ENCODE results near the gene POLD4. TPM values are rescaled to one million over a fixed set of nuclear protein-coding genes. Genes with fewer than 3 reads are reported as not detected.

The POLD4 gene
- total and polyA plus RNA-seq, 2 of the 13 experiments (the other 11 are each of a cell fraction or from before 2014, with no cell fraction given) = 10.5 to 27.4 TPM

- no peak for TF ChIP-seq ZNF597 (CRISPR knock-in tag; IDR thresholded peaks at IDR 0.05)
- TF ChIP-seq MEIS1 (CRISPR knock-in tag; IDR thresholded peaks at IDR 0.05; ENCODE audit: borderline replicate concordance) = peak; percentile 78
- peak; percentile 88; the same call in 1 of the 2 replicates for TF ChIP-seq FLYWCH1 (CRISPR knock-in tag; IDR thresholded peaks at IDR 0.05)
- TF ChIP-seq CSRNP1 (CRISPR knock-in tag; IDR thresholded peaks at IDR 0.05) = peak; percentile 91
- no peak for TF ChIP-seq SP1 (IDR thresholded peaks at IDR 0.05)
- TF ChIP-seq SP1 (CRISPR knock-in tag; IDR thresholded peaks at IDR 0.05) = peak; percentile 89
- no peak for TF ChIP-seq SRSF9 (IDR thresholded peaks at IDR 0.05; ENCODE audit: borderline replicate concordance, insufficient read depth, low read depth, low read length, poor library complexity, severe bottlenecking)
- TF ChIP-seq SP140L (CRISPR knock-in tag; IDR thresholded peaks at IDR 0.05; ENCODE audit: borderline replicate concordance) = no peak
- peak; percentile 96 for TF ChIP-seq ZSCAN21 (CRISPR knock-in tag; IDR thresholded peaks at IDR 0.05; ENCODE audit: borderline replicate concordance)
- TF ChIP-seq ZNF136 (CRISPR knock-in tag; IDR thresholded peaks at IDR 0.05; ENCODE audit: low read depth) = no peak
- TF ChIP-seq TFE3 (CRISPR knock-in tag; IDR thresholded peaks at IDR 0.05) = peak; percentile 98
- TF ChIP-seq MXD4 (CRISPR knock-in tag; IDR thresholded peaks at IDR 0.05) = peak; percentile 89
- peak; percentile 62; the same call in 1 of the 2 replicates for TF ChIP-seq GFI1 (CRISPR knock-in tag; IDR thresholded peaks at IDR 0.05; ENCODE audit: borderline replicate concordance)
- TF ChIP-seq ZNF33A (CRISPR knock-in tag; IDR thresholded peaks at IDR 0.05; ENCODE audit: borderline replicate concordance) = no peak
- TF ChIP-seq ZMAT5 (CRISPR knock-in tag; IDR thresholded peaks at IDR 0.05; ENCODE audit: borderline replicate concordance, low read depth) = no peak
- peak; percentile 50 for TF ChIP-seq ZNF143 (CRISPR knock-in tag; IDR thresholded peaks at IDR 0.05)
- no peak for TF ChIP-seq U2AF2 (IDR thresholded peaks at IDR 0.05; ENCODE audit: low read depth, low read length)
- peak; percentile 62; the same call in 1 of the 2 replicates for TF ChIP-seq ZNF768 (CRISPR knock-in tag; IDR thresholded peaks at IDR 0.05)
- peak; percentile 71; the same call in 1 of the 2 replicates for TF ChIP-seq ZNF616 (CRISPR knock-in tag; IDR thresholded peaks at IDR 0.05; ENCODE audit: low read depth)
- no peak for TF ChIP-seq ZBTB4 (CRISPR knock-in tag; IDR thresholded peaks at IDR 0.05; ENCODE audit: borderline replicate concordance)
- TF ChIP-seq MATR3 (CRISPR knock-in tag; IDR thresholded peaks at IDR 0.05) = no peak
Measured at GRCh38 chr11:67391304-67392182, 38.2 kb upstream of the POLD4 start, which contains the start of gene RAD9A (continued).
